Measurements from ENCODE around the gene TCF3. TPM values are rescaled to one million over a fixed set of nuclear protein-coding genes. Genes with fewer than 3 reads are reported as not detected.
"Not testable (repeated sequence)": the region's sequence is repeated elsewhere in the genome, so short reads cannot be mapped to it uniquely, and the experiment has no call there.

Gene TCF3
- total RNA-seq (2014; rRNA removed; shearing (Covaris generic)) = 241 and 271 TPM in 2 replicates

DNA sequence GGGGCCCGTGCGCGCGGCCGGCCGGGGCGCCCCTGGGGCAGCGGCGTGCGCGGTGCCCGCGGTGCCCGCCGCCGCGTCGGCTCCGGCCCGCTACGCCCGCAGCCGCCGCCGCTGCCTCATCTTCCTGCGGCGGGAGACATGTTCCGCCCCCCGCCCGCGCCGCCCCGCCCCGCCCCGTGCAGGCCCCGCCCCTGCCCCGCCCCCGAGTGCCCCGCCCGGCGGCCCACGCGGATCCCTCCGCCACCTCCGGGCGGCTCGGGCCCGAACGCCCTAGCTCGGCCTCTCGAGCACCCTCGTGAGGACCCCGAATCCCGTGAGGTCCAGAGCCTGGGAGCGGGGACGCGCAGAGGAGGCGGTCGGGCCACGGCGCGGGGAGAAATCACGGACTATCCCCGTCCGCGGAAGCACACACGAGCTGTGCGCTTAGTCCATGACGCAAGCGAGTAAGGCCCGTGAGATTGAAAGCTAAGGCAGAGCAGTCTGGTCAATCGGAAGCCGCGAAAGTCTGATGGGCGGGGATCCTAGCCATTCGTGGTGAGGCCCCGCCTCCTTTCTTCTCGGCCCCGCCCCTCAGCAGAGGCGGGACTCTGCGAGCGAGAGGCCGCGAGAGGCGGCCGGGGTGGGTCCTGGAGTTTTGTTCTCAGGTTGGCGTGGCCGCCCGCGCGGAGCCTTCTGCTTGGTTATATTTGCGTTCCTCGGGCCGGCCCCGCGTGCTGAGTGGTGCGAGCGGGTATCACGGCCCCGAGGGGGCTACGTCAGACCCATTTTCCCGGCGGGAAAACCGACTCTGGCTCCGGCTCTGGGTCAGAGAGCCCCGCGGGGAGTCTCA is at the start of gene TCF3:
TSS of gene TCF3 (minus strand) at position 145 of the 829 bp plus-strand sequence. CDS start 2,367 bp downstream, outside the sequence.
- DNase-seq (ENCODE audit: low spot score) = peak; percentile 96

GRCh38 chr19:1700733-1701663 is 48.6 kb upstream of the TCF3 start:
- no peak for DNase-seq (ENCODE audit: low spot score)

GRCh38 chr19:1699998-1700732 is 47.8 kb upstream of the TCF3 start:
- no peak for DNase-seq (ENCODE audit: low spot score)

- no peak for DNase-seq (ENCODE audit: low spot score)
Measured at GRCh38 chr19:1699386-1699785, 47.0 kb upstream of the TCF3 start.

DNA sequence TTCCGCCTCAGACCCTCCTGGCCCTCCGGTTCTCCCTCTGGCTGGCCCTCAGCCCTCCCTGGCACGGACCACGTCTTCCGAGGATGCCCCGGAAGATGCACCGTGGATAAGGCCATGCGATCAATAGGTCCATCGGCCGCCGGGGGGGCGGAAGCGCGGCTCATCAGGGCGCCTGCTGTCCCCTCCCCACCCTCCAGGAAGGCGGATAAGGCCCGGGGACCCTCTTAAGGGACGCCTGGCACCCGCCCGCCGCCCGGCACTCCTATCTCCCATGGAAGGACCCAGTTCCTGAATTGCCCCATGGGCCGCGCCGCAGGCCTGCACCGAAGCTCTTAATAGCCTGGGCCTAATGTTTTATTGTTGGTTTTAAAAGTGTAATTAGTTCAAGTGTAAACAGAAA is 46.2 kb upstream of the TCF3 start:
- DNase-seq (ENCODE audit: low spot score) = no peak

- not testable (repeated sequence) for DNase-seq (ENCODE audit: low spot score)
Measured at GRCh38 chr19:1695481-1695880, 43.1 kb upstream of the TCF3 start.

DNA sequence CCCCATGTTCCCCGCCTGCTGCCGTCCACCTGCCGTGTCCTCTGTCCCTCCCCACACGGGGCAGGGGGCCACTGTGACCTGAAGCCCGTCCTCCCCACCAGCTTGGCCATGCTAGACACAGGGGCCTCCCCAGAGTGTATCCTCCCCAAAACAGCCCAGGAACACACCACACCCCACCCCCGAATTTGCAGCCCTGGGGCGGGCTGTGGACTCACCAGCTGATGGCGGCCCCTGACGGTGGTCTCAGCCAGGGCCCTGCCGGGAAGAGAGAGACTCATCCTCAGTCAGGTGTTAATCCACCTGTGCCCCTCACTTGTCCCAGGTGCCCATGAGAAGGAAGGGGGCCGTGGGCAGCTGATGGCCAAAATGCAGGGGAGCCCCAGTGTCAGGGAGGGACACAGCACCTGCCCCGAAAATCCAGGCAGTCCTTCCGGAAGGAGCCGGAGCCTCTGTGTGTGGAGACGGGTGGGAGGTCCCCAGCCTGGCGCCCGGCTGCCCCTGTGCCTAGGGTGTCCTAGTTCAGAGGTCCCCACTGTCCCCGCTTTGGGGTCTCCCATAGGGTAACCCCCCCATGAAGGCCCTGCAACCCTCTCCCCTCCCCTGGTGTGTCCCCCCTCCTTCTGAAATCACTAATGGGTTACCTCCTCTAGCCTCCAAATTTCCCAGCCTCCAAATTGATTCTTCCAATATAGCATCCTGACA is 39.3 kb upstream of the TCF3 start:
- no peak for DNase-seq (ENCODE audit: low spot score)

DNA sequence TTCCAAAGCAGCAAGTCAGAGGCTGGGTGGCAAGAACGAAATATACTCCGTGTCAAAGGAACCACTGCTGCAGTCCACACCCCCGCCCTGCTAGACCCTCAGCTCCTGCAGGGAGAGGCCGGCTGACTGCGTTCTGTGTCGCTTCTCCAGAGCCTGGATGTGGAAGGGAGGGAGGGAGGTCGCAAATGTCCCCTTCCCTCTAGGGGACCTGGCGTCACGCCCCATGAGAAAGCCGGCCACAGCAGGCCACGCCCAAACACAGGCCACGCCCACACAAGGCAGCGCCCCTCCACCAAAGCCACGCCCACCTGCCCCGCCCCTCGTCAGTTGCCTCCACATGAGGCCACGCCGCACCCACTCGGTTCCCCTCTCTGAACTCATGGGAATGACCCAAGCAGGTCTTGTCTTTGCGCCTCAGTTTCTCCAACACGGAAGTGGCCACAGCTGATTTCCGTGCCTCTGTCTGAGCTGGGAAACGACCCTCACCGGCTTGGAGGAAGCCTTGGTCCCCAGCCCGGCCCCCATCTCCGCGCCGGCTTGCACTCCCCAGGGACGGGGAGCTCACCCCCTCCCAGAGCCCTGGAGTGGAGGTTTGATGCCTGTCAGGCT is 38.4 kb upstream of the TCF3 start:
- peak; percentile 34 for DNase-seq (ENCODE audit: low spot score)

DNA sequence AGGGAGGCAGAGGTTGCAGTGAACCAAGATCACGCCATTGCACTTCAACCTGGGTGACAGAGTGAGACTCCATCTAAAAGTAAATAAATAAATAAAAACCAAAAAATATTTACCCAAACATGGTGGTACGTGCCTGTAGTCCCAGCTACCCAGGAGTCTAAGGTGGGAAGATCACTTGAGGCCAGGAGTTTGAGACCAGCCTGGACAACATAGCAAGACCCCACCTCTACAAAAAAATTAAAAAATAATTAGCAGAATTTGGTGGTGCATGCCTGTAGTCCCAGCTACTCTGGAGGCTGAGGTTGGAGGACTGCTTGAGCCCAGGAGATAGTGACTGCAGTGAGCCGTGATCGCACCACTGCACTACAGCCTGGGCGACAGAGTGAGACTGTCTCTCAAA is 33.4 kb upstream of the TCF3 start:
- not testable (repeated sequence) for DNase-seq (ENCODE audit: low spot score)

GRCh38 chr19:1685046-1685445 is 32.6 kb upstream of the TCF3 start:
- no peak for DNase-seq (ENCODE audit: low spot score)

DNA sequence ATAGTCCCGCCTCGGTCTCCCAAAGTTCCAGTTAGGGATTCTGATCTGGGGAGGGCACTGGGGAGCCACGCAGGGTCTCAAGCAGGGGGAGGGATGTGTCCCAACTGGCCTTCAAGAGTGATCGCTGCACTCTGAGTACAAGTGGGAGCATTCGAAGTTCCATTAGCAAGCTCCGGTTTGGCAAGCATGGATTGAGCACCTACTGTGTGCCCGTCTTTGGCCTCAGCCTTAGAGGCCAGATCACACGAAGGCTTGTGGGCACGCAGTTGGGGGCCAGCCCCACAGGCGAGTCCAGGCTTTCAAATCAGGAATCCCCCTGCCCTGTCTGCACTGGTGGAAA is 32.1 kb upstream of the TCF3 start:
- DNase-seq (ENCODE audit: low spot score) = no peak

DNA sequence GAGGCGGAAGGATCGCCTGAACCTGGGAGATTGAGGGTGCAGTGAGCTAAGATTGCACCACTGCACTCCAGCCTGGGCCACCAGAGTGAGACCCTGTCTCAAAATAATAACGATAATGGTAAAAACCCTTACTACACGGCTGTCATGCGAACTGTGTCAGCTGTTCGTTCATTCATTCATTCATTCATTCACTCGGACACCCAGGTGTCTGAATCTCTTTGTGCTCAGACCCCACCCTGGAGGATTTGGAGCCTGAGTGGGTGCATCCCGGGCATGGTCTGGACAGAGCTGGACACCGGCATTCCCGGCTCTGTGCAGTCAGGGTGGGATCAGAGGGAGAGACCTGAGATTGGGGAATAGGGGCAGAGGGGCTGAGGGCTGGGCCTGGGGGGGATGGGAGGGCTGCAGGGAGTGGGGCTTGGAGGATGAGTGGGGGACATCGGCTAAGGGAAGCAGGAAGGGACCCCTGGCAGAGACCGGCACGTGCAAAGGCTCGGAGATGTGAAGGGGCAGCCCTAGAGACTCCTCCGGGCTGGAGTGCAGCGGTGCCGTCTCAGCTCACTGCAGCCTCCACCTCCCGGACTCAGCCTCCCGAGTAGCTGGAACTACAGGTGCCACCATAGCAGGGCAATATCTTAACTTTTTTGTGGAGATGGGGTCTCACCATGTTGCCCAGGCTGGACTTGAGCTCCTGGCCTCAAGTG is 31.6 kb upstream of the TCF3 start:
- no peak for DNase-seq (ENCODE audit: low spot score)

DNA sequence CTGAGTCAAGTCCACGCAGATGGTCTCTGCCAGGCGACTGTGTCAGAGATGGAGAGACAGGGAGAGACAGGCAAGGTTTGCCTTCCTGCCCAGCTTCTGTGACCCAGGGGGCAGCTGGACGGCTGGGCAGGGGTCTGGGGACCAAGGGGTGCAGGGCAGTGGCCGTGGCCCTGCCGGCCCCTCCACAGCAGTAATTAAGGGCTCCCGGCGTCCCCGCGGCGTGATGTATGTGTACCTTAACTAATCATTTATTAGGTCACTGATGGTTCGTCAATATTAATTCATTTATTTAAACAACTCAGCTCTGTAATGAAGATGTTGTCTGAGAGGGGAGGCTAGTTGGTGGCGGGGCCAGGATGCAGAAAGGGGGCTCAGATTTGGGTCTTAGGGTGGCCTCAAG is 28.6 kb upstream of the TCF3 start:
- DNase-seq (ENCODE audit: low spot score) = no peak

- no peak for DNase-seq (ENCODE audit: low spot score)
Measured at GRCh38 chr19:1678073-1678472, 25.7 kb upstream of the TCF3 start.

DNA sequence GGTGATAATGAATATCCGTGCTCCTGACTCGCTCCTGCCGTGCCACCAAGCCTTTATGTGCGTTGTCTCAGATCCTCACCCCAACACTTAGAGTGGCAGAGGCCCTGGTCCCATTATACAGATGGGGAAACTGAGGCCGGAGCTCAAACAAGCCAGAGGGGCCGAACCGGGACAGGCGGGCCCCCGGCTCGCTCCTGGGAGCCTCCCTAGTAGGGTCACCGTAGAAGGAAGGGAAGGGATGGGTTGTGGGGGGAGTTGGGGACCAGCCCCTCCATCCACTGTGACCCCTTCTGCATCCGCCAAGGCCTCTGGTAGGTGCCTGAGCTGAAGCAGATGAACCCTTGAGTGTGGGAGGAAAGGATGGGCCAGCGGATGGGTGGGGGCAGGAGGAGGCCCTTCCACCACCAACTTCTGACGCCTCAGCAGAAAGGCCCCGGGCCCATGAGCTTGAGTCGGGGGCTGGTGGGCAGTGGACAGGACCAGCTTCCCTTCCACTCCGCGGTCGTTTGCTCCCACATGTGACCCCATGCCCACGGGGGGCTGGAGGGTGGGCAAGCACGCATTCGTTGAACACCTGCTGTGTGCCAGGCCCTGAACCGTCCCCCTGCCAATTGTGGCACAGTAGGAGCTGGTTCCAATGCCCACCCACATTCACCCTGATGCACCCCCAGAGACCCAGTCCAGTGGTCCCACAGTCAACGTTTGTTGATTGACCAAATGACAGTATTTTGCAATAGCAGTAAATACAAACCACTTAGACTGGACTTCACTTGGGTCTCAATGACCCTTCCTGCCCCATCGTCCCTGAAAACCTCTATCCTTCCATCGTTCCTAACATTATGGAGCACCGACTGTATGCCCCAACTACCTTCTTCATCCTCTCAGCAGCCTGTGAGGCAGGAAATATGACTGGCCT is 24.2 kb upstream of the TCF3 start:
- no peak for DNase-seq (ENCODE audit: low spot score)

DNA sequence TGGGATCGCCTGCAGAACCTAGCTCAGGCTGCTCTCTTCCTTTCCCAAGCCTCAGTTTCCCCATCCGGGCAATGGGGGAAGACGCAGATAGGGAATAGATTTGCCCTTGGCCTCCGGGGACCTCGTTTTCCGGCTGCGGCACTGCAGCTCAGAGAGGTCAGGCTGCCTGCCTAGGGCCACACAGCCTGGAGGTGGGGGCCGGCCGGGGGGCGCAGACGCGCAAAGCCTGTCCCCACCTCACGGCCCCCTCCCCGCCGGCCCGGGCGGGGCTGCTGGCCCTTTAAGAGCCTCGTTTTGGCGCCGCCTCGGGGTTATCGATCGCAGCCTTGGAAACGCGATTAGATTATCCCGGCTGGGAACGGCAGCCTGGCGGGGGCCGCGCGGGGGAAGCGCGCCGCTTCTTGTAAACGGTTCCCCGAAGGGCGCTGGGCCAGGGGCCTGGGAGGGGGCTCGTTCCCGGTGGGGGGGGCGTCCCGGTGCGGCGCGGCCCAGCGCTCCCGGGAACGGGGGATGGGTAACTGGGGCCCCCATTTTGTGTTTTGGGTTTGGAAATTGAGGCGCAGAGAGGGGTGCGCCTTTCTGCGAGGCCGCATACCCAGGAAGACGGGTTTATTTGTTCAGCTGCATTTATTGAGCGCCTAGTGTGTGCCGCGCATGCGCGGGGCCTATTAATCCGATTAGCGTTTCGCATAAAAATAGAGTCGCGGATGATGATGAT is 23.4 kb upstream of the TCF3 start:
- DNase-seq (ENCODE audit: low spot score) = no peak

GRCh38 chr19:1674293-1674679 is 21.9 kb upstream of the TCF3 start:
- DNase-seq (ENCODE audit: low spot score) = no peak

DNA sequence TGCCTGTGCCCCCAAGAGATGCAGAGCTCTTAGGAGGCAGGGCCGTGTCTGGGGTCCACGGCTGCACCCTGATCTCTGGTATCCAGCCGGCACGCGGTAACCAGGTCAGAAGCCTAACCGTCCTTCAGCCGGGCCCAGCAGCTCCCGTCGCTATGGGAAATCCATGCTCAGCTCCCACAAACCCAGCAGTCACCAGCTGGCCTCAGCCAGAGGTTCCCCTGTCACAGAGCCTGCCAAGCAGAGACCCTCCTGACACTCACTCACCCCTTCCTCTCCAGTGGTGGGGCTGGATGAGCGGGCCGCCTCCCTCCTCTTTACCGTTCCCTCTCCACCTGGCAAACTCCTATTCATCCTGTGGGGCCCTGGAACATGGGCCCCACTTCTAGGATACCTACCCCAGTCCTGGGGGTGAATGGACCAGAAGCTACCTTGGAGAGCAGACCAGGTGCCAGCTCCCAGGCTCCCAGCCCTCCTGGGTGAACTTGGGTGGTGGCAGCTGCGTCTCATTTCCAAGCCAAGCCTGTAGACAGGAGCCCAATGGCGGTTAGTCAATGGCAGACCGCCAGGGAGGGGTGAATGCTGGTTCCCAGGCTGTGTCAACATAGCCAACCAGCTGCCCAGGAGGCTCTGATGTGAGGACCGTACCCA is 21.4 kb upstream of the TCF3 start:
- DNase-seq (ENCODE audit: low spot score) = no peak
